Measurements from ENCODE around the gene NUDT2. TPM values are rescaled to one million over a fixed set of nuclear protein-coding genes. Genes with fewer than 3 reads are reported as not detected.

The NUDT2 gene
- total and polyA plus RNA-seq, 2 donors (not counting 1 experiment from before 2014, with no cell fraction given) = 12.2 to 20.4 TPM

- H3K4me2 ChIP-seq (replicated peaks; ENCODE audit: low read depth, low read length, poor library complexity, severe bottlenecking) = no peak overlapping the region
- CTCF ChIA-PET = interaction anchor here (0.6 to 1.0 kb wide), 2 partner anchors 9 to 517 kb away, joined by 3 read pairs; partner anchors contain the start of gene MYORG
These were observed 56.3 kb downstream of the NUDT2 start for GRCh38 chr9:34385561-34386230.

GRCh38 chr9:34386656-34387055 is 57.3 kb downstream of the NUDT2 start:
- intact Hi-C loops (cut with micrococcal nuclease) = no loop called here
- DNase-seq = no peak
- H3K9ac ChIP-seq (ENCODE audit: low read length) = no peak overlapping the region
- no peak overlapping the region for H2AFZ ChIP-seq (ENCODE audit: insufficient read depth, low read depth, low read length, poor library complexity, severe bottlenecking)
- H3K4me3 ChIP-seq (ENCODE audit: control extremely low read depth in 1 of 5, extremely low read depth in 1 of 5, insufficient read depth in 1 of 5, low read depth in 2 of 5, low read length in 4 of 5) = no peak overlapping the region
- WGBS (ENCODE audit: insufficient coverage) = 87% methylated on average over 3 of the region's 3 CpGs
- H3K4me2 ChIP-seq (replicated peaks; ENCODE audit: low read depth, low read length, poor library complexity, severe bottlenecking) = no peak overlapping the region
- H3K27me3 ChIP-seq (replicated peaks in 1 of 4; ENCODE audit: control extremely low read depth in 1 of 4, control insufficient read depth in 3 of 4, insufficient read depth in 4 of 4, low read length in 3 of 4) = peaks cover 0 to 5% (median under 1%) of the 10 kb centered on the region in 4 experiments
- no peaks in the 10 kb centered on the region for H3K79me2 ChIP-seq (ENCODE audit: control insufficient read depth, insufficient read depth, low read length)
- Mint-ChIP-seq H3K27me3 (peaks cover 12% of the 10 kb centered on the region), H3K27ac (no peak overlapping the region), H3K4me1 (peaks cover 4% of the 10 kb centered on the region), H3K9me3 (ENCODE audit: insufficient read depth) (no peaks in the 10 kb centered on the region), H3K4me3 (no peak overlapping the region)
- no peaks in the 10 kb centered on the region for H4K20me1 ChIP-seq (ENCODE audit: control insufficient read depth, insufficient read depth, low read length, poor library complexity, severe bottlenecking)
- no peak for ATAC-seq (ENCODE audit: low read depth)
- ChIA-PET CTCF (interaction anchor here (1.0 kb wide), 1 partner anchor 10 kb away, joined by 3 read pairs; the partner anchor contains the start of gene MYORG), POLR2A (no interaction called here)
- no peaks in the 10 kb centered on the region for H3K36me3 ChIP-seq (replicated peaks in 1 of 2; ENCODE audit: control extremely low read depth in 1 of 2, control insufficient read depth in 1 of 2, extremely low read depth in 1 of 2, insufficient read depth in 2 of 2, low read length in 1 of 2)
- no peak overlapping the region for H3K27ac ChIP-seq (ENCODE audit: low read length in 2 of 2)
- no peaks in the 10 kb centered on the region for H3K4me1 ChIP-seq (ENCODE audit: control insufficient read depth in 2 of 2, insufficient read depth in 2 of 2, low read length in 2 of 2)
- TF ChIP-seq, protein P1, sequence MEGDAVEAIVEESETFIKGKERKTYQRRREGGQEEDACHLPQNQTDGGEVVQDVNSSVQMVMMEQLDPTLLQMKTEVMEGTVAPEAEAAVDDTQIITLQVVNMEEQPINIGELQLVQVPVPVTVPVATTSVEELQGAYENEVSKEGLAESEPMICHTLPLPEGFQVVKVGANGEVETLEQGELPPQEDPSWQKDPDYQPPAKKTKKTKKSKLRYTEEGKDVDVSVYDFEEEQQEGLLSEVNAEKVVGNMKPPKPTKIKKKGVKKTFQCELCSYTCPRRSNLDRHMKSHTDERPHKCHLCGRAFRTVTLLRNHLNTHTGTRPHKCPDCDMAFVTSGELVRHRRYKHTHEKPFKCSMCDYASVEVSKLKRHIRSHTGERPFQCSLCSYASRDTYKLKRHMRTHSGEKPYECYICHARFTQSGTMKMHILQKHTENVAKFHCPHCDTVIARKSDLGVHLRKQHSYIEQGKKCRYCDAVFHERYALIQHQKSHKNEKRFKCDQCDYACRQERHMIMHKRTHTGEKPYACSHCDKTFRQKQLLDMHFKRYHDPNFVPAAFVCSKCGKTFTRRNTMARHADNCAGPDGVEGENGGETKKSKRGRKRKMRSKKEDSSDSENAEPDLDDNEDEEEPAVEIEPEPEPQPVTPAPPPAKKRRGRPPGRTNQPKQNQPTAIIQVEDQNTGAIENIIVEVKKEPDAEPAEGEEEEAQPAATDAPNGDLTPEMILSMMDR (IDR thresholded peaks at IDR 0.05) = no peak
- no peaks in the 10 kb centered on the region for H3K9me3 ChIP-seq (ENCODE audit: control extremely low read depth in 1 of 3, control insufficient read depth in 2 of 3, insufficient read depth in 1 of 3, low read length in 2 of 3)

More at GRCh38 chr9:34385561-34386230, 56.3 kb downstream of the NUDT2 start:
- no peaks in the 10 kb centered on the region for H3K36me3 ChIP-seq (replicated peaks in 1 of 2; ENCODE audit: control extremely low read depth in 1 of 2, control insufficient read depth in 1 of 2, extremely low read depth in 1 of 2, insufficient read depth in 2 of 2, low read length in 1 of 2)
- 93% methylated on average over 3 of the region's 6 CpGs for WGBS (ENCODE audit: insufficient coverage)
- no peak overlapping the region for H3K9ac ChIP-seq (ENCODE audit: low read length)
- H3K27me3 ChIP-seq (replicated peaks in 1 of 4; ENCODE audit: control extremely low read depth in 1 of 4, control insufficient read depth in 3 of 4, insufficient read depth in 4 of 4, low read length in 3 of 4) = peaks cover 0 to 13% (median 2%) of the 10 kb centered on the region in 4 experiments
- TF ChIP-seq EZH2 (IDR thresholded peaks at IDR 0.05; ENCODE audit: borderline replicate concordance, insufficient read depth, low read depth, low read length, poor library complexity, severe bottlenecking) = no peak
- TF ChIP-seq, protein P1 (IDR thresholded peaks at IDR 0.05) = no peak
- ATAC-seq (ENCODE audit: low read depth) (no peak), DNase-seq (no peak)
- H3K79me2 ChIP-seq (ENCODE audit: control insufficient read depth, insufficient read depth, low read length) = no peaks in the 10 kb centered on the region
- no peak overlapping the region for H3K4me3 ChIP-seq (ENCODE audit: control extremely low read depth in 1 of 5, extremely low read depth in 1 of 5, insufficient read depth in 1 of 5, low read depth in 2 of 5, low read length in 4 of 5)
- no peaks in the 10 kb centered on the region for H4K20me1 ChIP-seq (ENCODE audit: control insufficient read depth, insufficient read depth, low read length, poor library complexity, severe bottlenecking)
- POLR2A ChIA-PET = no interaction called here
- H3K4me1 ChIP-seq (ENCODE audit: control insufficient read depth in 2 of 2, insufficient read depth in 2 of 2, low read length in 2 of 2) = peaks cover 6 to 8% of the 10 kb centered on the region in 2 donors
- no peak overlapping the region for H2AFZ ChIP-seq (ENCODE audit: insufficient read depth, low read depth, low read length, poor library complexity, severe bottlenecking)
- Mint-ChIP-seq H3K27me3 (peaks cover 3% of the 10 kb centered on the region), H3K4me3 (no peak overlapping the region), H3K9me3 (ENCODE audit: insufficient read depth) (no peaks in the 10 kb centered on the region), H3K4me1 (peaks cover 14% of the 10 kb centered on the region), H3K27ac (no peak overlapping the region)
- intact Hi-C loops (cut with micrococcal nuclease) = no loop called here
- H3K27ac ChIP-seq (ENCODE audit: low read length in 2 of 2) = no peak overlapping the region
- H3K9me3 ChIP-seq (ENCODE audit: control extremely low read depth in 1 of 3, control insufficient read depth in 2 of 3, insufficient read depth in 1 of 3, low read length in 2 of 3) = peaks cover 0 to 6% (median 0%) of the 10 kb centered on the region in 3 donors

Data from B cell (primary cell).